ENCODE measurements around the gene ANXA1.
A peak's percentile ranks its signal among the peaks of the same experiment; 100 is the strongest.

ANXA1 gene, protein sequence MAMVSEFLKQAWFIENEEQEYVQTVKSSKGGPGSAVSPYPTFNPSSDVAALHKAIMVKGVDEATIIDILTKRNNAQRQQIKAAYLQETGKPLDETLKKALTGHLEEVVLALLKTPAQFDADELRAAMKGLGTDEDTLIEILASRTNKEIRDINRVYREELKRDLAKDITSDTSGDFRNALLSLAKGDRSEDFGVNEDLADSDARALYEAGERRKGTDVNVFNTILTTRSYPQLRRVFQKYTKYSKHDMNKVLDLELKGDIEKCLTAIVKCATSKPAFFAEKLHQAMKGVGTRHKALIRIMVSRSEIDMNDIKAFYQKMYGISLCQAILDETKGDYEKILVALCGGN

DNA sequence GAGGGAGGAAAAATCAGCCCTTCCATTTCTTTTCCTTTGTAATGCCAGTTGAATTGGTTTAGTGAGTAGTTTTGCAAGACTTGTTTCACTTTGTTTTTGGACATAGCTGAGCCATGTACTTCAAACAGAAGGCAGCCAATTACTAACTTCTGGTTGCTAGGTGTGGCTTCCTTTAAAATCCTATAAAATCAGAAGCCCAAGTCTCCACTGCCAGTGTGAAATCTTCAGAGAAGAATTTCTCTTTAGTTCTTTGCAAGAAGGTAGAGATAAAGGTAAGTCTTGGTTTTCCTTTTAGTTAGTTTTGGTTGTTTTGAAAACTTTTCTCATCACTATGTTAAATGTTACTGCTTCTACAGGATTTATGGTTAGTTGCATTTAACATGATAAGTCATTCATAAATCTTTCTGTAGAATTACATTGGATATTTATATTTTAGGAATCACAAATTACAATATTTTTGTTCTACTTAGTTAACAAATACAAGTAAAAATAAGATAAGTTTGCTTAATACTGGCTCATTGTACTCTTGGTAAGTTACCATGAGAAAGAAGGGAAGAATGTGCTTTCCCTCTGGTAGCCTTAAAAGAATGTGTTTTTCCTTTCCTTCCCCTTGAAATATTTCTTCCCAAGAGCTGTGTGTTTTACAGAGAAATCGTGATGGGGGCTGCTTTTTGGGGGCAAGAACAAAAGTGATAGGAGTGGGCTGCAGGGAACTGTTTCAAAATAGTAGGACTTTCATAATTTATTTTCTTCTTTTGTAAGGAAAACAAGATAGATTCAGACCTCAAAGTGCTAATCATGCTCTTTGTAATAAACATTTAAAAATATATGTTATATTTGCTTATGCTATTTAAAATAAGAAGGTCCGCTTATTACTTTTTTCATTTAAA, at the start of gene ANXA1:
TSS of gene ANXA1 (plus strand) at position 213 of the 890 bp plus-strand sequence. CDS start 6,671 bp downstream, outside the sequence.
- no peak for DNase-seq

DNA sequence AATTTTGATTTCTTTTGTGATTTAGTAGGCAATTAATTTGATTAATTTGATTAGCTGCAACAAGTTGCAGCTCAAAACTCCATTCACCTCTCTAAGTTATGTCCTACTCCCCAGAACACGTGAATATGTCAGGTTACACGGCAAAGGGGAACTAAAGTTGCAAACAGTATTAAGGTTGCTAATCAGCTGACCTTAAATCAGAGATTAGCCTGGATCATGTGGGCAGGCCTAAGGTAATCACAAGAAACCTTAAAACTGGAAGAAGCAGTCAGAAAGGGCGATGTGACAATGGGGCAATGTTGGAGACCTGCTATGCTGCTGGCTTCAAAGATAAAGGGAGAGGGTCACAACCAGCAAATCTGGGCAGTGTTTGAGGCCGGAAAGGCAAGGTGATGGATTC, 47.3 kb upstream of the ANXA1 start:
- DNase-seq, result no peak

- DNase-seq, result no peak
Measured at GRCh38 chr9:73104921-73105320, 46.7 kb upstream of the ANXA1 start.

DNA sequence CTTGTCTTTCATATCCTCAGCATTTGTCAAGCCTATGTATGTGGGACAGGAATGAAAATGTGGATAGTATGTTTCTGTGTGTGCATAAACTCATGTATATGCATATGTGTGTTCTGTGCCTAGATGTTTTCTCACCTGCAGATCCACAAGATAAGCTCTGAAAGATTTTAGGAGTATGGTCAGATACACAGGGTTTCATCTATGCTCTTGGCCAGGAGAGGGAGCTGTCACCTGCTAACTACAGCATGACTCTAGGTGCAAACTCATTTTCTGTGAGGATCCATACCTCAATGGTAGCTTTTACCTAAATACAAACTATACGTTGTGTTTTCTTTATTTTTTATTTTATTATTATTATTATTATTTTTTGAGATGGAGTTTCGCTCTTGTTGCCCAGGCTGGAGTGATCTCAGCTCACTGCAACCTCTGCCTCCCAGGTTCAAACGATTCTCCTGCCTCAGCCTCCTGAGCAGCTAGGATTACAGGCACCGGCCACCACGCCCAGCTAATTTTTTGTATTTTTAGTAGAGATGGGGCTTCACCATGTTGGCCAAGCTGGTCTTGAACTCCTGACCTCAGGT, 44.1 kb upstream of the ANXA1 start:
- peak; percentile 20 for DNase-seq

DNA sequence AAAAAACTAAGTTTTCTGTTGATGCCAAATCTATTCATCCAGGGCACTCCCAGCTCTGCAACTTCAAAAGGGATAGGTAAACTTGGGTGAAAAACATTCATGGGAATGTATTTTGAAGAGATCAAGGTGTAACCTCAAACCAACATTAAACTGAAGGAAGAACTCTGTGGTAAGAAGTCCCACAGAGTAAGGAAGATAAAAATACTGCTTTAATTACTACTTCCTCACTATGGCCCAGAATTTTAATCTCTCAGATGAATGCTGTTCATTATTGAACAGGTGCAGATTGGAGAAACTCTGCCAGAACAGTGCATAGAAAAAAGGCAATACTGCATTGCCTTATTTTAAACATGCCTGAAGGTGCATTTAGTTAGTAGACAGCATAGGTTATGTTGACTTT, 37.6 kb upstream of the ANXA1 start:
- DNase-seq, result no peak

- no peak for DNase-seq
Measured at GRCh38 chr9:73114958-73115357, 36.7 kb upstream of the ANXA1 start.

DNA sequence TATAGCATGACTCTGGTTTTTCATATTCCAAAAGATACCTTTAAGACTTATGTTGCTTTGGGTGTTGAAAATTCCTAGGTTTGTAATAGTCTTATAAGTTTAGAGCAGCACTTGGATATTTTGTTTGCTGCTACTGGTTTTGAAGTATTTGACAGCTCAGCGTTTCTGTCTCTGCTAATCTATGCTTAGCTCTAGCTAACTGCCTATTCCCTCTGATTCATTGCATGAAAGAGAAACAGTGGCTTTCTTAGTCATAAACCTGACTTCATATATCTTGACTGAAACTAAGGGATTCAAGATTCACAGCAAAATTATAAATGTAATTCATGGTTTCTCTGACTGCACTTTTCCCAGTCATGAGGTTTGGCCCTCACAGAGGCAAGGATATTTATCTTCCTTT, 35.6 kb upstream of the ANXA1 start:
- DNase-seq, result no peak

- no peak for DNase-seq
Measured at GRCh38 chr9:73116880-73117279, 34.8 kb upstream of the ANXA1 start.

DNA sequence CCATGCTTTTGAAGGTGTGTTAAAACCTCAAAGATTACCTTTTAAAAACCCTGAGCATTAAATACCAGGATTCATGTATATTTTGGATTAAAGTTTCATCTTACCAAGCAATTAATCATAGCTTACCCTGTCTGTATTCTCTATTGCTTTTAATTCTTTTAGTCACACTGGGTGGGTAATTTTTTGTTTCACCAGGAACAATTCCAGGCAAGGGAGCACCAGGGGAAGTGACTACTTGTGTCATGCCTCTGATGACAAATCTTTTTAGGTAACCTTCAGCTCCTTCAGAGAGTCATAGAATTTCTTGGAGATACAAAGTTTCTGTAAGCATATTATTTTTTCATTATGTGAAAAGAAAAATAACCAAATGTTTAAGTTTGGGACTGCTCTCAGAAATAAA, 33.4 kb upstream of the ANXA1 start:
- no peak for DNase-seq

DNA sequence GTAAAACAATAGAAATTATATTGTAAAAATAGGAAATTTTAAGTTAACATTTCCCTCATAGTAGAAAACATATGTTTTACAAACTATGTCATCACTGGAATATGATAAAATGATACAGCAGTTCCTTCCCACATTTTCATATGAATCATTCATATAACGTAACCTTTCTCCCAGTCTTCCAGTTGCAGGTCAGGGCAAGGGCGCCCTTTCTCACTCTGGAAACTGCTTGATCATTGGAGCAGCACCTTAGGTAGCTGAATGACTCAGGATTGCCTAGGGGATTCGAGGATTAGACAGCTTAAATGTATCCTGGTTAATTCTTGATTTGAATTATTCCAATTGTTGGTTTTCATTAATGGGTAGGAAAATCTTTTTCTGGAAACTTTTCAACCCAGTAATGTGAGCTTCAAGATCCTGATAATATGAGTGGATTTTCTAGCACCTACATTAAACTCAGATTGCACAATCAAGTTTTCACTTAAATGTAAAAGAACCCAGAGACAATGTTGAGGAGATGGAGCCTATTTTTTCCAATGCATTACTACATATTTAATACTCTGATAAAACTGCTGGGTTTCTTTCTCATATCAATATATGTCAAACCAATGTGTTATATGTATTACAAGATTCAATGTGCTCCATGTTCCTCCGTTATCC, 32.6 kb upstream of the ANXA1 start:
- no peak for DNase-seq

GRCh38 chr9:73121375-73121935, 30.2 kb upstream of the ANXA1 start:
- DNase-seq, result no peak

DNA sequence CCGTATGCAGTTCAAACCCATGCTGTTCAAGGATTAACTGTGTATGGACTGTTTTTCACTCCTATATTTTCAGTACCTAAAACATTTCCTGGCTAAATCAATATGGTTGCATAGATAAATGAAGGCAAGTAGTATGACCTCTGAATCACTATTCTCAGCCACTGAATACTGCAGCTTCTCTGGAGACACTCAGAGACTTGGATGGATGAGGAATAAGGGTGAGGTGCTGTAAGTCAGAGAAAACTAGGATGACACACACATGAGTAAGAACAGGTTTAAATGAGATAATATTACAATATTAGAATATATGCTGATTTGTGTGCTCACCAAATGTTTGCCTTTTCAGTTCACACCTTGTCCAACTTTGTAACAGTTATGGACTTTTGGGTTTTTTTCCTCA, 26.0 kb upstream of the ANXA1 start:
- no peak for DNase-seq

DNA sequence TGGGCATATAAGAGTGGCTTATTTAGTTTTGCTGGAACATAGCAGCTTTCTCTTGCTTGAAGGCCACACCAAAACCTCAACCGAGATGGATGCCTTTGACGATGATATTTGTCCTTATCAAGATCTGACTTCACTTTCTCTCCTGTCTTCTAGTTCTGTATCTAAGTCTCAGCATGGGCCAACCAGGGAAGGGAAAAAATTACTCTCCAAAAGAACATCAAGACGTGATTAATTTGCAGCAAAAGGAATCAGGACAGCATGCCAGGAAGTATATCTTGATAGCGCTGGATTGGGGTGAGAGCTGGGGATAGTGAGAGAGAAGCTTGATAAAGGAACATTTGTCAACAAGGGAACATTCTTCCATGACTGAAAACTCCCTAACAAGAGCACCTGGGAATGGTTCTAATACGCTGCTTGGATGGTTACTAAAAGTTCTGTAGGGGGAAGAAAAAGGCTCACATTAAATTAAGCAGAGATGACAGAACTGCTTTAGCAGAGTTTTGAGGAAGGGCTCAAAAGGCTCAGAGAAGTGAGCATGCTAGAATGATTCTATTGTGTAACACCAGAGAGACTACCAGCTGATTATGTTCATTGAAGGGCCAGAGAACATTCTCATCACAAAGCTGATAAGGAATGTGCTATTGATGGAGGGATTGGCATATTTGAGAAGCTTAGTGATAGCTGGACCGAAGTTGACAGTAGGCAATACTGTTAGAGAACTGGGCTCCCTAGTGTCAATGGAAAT, 21.6 kb upstream of the ANXA1 start:
- DNase-seq, result no peak

GRCh38 chr9:73131461-73131860, 20.2 kb upstream of the ANXA1 start:
- DNase-seq, result no peak

DNA sequence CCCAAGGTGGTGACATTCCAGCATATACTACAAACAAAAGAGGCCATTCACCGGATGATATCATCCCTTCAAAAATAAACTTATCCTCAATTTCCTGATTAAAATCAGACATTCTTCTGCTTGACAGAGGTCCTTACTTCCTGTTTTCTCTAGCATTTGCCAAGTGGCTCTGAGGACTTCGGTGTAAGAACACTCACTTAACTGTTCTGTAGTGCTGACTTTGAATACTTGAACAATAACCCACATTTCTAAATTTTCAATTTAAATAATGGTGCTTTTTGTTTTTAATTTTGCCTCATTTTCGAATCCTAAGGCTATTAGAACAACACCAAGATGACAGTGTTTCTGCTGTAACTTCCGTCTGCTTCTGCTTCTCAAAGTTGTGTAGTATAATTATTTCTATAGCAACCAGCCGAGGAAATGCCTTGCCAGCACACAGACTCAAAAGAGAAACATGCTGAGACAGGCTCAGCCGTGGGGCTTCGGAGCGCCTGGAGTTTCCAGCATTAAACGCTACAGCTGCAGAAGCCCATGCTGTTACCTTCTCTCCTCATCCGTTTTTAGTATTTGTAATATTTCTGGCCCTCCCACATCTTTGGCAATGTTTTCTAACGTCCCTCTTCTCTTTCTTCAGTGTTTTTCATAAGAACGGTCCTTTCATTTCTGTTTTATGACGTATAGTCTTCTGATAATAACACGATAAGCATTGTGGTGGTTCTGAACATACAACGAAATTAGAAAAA, 19.5 kb upstream of the ANXA1 start:
- peak; percentile 18 for DNase-seq

GRCh38 chr9:73133022-73133651, 18.5 kb upstream of the ANXA1 start:
- no peak for DNase-seq

- DNase-seq, result no peak
Measured at GRCh38 chr9:73133921-73134407, 17.7 kb upstream of the ANXA1 start.

GRCh38 chr9:73135394-73135793, 16.3 kb upstream of the ANXA1 start:
- DNase-seq, result no peak

DNA sequence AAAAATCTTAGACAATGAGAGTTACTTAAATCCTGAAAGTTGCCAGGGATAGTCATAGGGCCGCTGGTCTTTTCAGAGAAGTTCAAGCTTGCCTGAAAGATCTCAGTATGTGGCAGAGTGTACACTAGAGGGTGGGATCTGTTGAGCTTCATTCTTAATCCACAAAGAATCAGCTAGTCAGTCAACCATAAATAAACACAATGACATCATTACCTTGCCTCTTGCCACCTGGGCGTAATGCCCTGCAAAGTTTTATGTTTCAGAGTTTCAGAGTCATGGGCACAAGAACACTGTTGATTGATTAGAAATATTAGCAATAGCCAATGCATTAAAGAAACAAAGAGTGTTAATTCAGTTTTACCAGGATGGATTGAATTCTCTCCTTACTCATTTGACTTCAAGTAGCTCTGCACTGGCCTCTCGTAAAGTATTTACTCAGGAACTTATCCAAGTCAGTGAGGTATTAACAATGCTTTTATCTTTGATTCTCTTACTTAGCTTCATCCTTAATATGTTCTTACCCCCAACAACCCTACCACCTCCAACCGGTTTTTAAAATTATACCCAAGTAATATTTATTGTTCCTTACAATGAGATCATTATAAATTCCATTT, 14.3 kb upstream of the ANXA1 start:
- no peak for DNase-seq

DNA sequence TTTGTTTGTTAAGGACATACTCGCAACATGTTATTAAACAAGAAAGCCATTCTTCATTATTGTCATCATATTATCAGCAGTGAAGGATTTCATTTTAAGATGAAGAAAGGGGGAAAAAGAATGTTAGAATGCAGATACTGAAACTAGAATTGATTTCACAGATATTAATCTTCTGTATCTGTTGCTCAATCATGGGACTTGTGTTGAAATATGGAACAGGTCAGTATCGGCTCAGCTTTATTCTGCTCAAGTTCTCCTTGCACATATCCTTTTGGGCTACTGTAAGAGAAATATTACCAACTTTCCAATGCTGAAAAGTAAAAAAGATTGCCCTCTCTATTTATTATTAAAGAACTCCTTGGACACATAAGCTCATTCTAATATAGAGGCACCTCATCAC, 13.8 kb upstream of the ANXA1 start:
- DNase-seq, result no peak

Measured in NCI-H1092 treated with DMSO at 0.1 percent for 48 hours (cell line).